ENCODE measurements around the gene RAB3C.

DNA sequence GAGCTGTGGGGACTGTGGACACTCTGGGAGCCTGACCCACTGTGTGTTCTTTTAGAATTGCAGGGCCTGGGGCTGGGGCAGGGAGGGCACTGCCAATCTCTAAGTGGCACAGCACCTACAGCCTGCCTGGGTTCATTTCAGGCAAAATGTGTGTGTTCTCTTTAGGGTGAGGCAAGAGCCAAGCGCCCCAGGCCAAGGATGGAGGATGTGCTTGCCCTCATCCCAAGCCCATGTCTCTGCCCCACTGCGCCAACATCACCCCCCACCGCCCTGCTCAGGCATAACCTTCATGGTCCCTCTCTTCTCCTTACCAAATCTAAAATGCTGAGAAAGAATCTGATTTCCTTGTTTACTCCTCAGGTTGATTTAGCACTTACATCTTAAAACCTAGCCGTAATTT is 304.4 kb downstream of the RAB3C start:
- TF ChIP-seq, protein P1, sequence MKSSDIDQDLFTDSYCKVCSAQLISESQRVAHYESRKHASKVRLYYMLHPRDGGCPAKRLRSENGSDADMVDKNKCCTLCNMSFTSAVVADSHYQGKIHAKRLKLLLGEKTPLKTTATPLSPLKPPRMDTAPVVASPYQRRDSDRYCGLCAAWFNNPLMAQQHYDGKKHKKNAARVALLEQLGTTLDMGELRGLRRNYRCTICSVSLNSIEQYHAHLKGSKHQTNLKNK (CRISPR knock-in tag; IDR thresholded peaks at IDR 0.05), result no peak
- TF ChIP-seq, protein P2, sequence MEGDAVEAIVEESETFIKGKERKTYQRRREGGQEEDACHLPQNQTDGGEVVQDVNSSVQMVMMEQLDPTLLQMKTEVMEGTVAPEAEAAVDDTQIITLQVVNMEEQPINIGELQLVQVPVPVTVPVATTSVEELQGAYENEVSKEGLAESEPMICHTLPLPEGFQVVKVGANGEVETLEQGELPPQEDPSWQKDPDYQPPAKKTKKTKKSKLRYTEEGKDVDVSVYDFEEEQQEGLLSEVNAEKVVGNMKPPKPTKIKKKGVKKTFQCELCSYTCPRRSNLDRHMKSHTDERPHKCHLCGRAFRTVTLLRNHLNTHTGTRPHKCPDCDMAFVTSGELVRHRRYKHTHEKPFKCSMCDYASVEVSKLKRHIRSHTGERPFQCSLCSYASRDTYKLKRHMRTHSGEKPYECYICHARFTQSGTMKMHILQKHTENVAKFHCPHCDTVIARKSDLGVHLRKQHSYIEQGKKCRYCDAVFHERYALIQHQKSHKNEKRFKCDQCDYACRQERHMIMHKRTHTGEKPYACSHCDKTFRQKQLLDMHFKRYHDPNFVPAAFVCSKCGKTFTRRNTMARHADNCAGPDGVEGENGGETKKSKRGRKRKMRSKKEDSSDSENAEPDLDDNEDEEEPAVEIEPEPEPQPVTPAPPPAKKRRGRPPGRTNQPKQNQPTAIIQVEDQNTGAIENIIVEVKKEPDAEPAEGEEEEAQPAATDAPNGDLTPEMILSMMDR (IDR thresholded peaks at IDR 0.05), result no peak
- TF ChIP-seq, protein P3, sequence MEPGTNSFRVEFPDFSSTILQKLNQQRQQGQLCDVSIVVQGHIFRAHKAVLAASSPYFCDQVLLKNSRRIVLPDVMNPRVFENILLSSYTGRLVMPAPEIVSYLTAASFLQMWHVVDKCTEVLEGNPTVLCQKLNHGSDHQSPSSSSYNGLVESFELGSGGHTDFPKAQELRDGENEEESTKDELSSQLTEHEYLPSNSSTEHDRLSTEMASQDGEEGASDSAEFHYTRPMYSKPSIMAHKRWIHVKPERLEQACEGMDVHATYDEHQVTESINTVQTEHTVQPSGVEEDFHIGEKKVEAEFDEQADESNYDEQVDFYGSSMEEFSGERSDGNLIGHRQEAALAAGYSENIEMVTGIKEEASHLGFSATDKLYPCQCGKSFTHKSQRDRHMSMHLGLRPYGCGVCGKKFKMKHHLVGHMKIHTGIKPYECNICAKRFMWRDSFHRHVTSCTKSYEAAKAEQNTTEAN (CRISPR knock-in tag; IDR thresholded peaks at IDR 0.05), result no peak
